WTC11 (cell line): ENCODE data around the gene SUPT4H1. TPM values are rescaled to one million over a fixed set of nuclear protein-coding genes. Genes with fewer than 3 reads are reported as not detected.

Experiments
- ATAC-seq: fragments of 200-7000 bp; cut with Tn5 transposase; 2 replicates; pipeline ENCODE4 v1.10.0; 2021; ENCODE audit warnings: mild to moderate bottlenecking, moderate library complexity
- CTCF ChIA-PET: fragments of 300-600 bp; sonication (Branson Sonifier 250); formaldehyde crosslinking; loops from one replicate; lab custom pipeline; 2021; ENCODE audit warnings: antibody characterized with exemption; lab: Charles Lee
- POLR2A ChIA-PET: fragments of 350-600 bp; sonication (Branson Sonifier 250); formaldehyde crosslinking; loops from one replicate; lab custom pipeline; 2021; ENCODE audit warnings: antibody characterized with exemption; lab: Charles Lee
- DNase-seq: peaks from one replicate; pipeline ENCODE4 v3.0.0; 2021; ENCODE audit warnings: low spot score
- H3K27ac Mint-ChIP-seq: 2 replicates; pipeline ENCODE4 v1.8.0; 2021; ENCODE audit warnings: mixed read lengths
- H3K27me3 Mint-ChIP-seq: 2 replicates; pipeline ENCODE4 v1.8.0; 2021; ENCODE audit warnings: low read depth, mild to moderate bottlenecking, moderate library complexity, mixed read lengths
- H3K36me3 Mint-ChIP-seq: 2 replicates; pipeline ENCODE4 v1.8.0; 2021; ENCODE audit warnings: mixed read lengths
- H3K4me1 Mint-ChIP-seq: 2 replicates; pipeline ENCODE4 v1.8.0; 2022; ENCODE audit warnings: mixed read lengths
- H3K4me3 Mint-ChIP-seq: 2 replicates; pipeline ENCODE4 v1.8.0; 2021; ENCODE audit warnings: mild to moderate bottlenecking, moderate library complexity, mixed read lengths
- H3K9me3 Mint-ChIP-seq: 2 replicates; pipeline ENCODE4 v1.8.0; 2021; ENCODE audit warnings: mixed read lengths
- AFF4 ChIP-seq: sonication (generic); formaldehyde crosslinking; IDR thresholded peaks from 2 replicates; pipeline ENCODE4 v1.8.1; 2023; ENCODE audit warnings: mild to moderate bottlenecking, missing genetic modification reagents, borderline replicate concordance
- ATF3 ChIP-seq: sonication (generic); formaldehyde crosslinking; conservative IDR thresholded peaks from 2 replicates; pipeline ENCODE4 v1.8.1; 2022; ENCODE audit warnings: mild to moderate bottlenecking, missing genetic modification reagents
- CDX4 ChIP-seq: fragments of 250-450 bp; sonication (Bioruptor Pico); IDR thresholded peaks from 2 replicates; pipeline ENCODE4 v1.9.0; 2021; ENCODE audit warnings: moderate library complexity, mild to moderate bottlenecking, inconsistent platforms, borderline replicate concordance
- CREB1 ChIP-seq: sonication (generic); formaldehyde crosslinking; IDR thresholded peaks from 2 replicates; pipeline ENCODE4 v1.8.0; 2023; ENCODE audit warnings: mild to moderate bottlenecking, missing genetic modification reagents
- ERG ChIP-seq: fragments of 250-450 bp; sonication (Bioruptor Pico); IDR thresholded peaks from 2 replicates; pipeline ENCODE4 v1.8.0; 2021; ENCODE audit warnings: mild to moderate bottlenecking
- ESRRA ChIP-seq: sonication (generic); formaldehyde crosslinking; IDR thresholded peaks from 2 replicates; pipeline ENCODE4 v1.8.1; 2022; ENCODE audit warnings: mild to moderate bottlenecking, missing genetic modification reagents, borderline replicate concordance
- GABPB1 ChIP-seq: sonication (generic); formaldehyde crosslinking; IDR thresholded peaks from 2 replicates; pipeline ENCODE4 v1.8.1; 2023; ENCODE audit warnings: mild to moderate bottlenecking, missing genetic modification reagents
- NFATC4 ChIP-seq: fragments of 250-450 bp; sonication (Bioruptor Pico); IDR thresholded peaks from 2 replicates; pipeline ENCODE4 v1.9.0; 2021; ENCODE audit warnings: mild to moderate bottlenecking
- NR2C2 ChIP-seq: sonication (generic); formaldehyde crosslinking; IDR thresholded peaks from 2 replicates; pipeline ENCODE4 v1.8.0; 2022; ENCODE audit warnings: mild to moderate bottlenecking, missing genetic modification reagents
- PRRX2 ChIP-seq: fragments of 250-450 bp; sonication (Bioruptor Pico); IDR thresholded peaks from 2 replicates; pipeline ENCODE4 v1.8.0; 2021; ENCODE audit warnings: mild to moderate bottlenecking
- RELA ChIP-seq: sonication (generic); formaldehyde crosslinking; IDR thresholded peaks from 2 replicates; pipeline ENCODE4 v1.8.1; 2022; ENCODE audit warnings: missing genetic modification reagents, mild to moderate bottlenecking, borderline replicate concordance
- ZMAT4 ChIP-seq: fragments of 250-450 bp; sonication (Bioruptor Pico); IDR thresholded peaks from 2 replicates; pipeline ENCODE4 v1.9.0; 2021; ENCODE audit warnings: mild to moderate bottlenecking
- ZNF263 ChIP-seq: sonication (generic); formaldehyde crosslinking; IDR thresholded peaks from 2 replicates; pipeline ENCODE4 v1.8.1; 2022; ENCODE audit warnings: low read depth, mild to moderate bottlenecking, moderate library complexity, missing genetic modification reagents
- ZNF317 ChIP-seq: sonication (generic); formaldehyde crosslinking; IDR thresholded peaks from 2 replicates; pipeline ENCODE4 v1.8.1; 2023; ENCODE audit warnings: low read depth, mild to moderate bottlenecking, moderate library complexity, missing genetic modification reagents, borderline replicate concordance
- ZNF396 ChIP-seq: fragments of 250-450 bp; sonication (Bioruptor Pico); IDR thresholded peaks from 2 replicates; pipeline ENCODE4 v1.8.0; 2021; ENCODE audit warnings: mild to moderate bottlenecking, moderate library complexity, borderline replicate concordance
- total RNA-seq: library from RNA; stranded (reverse); gene quantifications from 3 replicates; pipeline ENCODE4 v1.2.3, GENCODE V29; 2021
- TF ChIP-seq, protein P1 (sequence below): sonication (generic); formaldehyde crosslinking; IDR thresholded peaks from 2 replicates; pipeline ENCODE4 v1.8.1; 2022; ENCODE audit warnings: low read depth, missing genetic modification reagents, borderline replicate concordance

The SUPT4H1 gene
- total RNA-seq, 1 experiment from 2014 or later, result 85.5 TPM

DNA sequence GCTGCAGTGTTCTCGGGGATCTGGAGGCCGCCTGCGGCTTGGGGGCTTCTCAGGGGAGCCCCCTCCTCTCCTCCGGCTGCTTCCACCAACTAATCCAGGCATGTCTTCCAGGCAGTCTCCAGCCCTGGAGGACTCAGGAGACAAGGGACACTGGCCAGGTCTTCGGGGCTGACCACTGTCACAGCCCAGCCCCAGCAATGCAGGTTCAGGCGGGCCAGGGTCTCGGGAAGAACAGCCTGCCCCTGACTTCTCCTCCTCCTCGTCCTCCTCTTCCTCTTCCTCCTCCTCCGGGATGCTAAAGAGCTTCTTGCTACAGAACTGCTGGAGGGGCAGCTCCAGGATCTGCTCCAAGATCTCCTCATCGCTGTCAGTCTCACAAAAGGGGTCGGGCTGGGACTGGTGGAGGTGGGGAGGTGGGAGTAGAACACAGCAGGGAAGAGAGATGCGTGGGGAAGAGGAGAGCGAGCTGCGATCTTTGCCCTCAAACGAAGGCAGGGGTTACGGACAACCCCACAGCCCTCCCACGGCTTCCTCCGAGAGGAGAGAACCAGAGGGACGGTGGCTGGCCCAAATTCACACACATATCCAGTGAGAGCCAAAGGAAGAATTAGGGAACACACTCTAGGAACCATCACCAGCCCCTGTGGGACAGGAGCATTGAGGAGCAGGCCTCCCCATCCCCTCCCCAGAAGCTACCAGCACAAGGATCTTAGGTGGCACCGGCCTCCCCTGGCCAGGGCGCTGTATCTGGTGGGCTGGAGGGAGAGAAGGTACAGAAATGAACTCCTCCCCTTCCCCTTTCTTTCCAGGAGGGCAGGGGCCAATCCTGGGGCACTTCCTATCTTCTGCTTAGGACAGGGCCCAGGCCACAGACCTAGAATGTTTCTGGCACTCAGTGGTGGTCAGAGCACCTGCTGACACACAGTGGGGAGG, 42.8 kb downstream of the SUPT4H1 start:
- no peaks in the 10 kb centered on the region for H3K9me3 Mint-ChIP-seq
- H3K4me1 Mint-ChIP-seq, result peaks cover 7% of the 10 kb centered on the region
- DNase-seq (no peak), ATAC-seq (no peak)
- no peak for TF ChIP-seq ZMAT4 (CRISPR knock-in tag)
- ChIA-PET POLR2A (interaction anchor here (0.6 to 0.7 kb wide), 2 partner anchors 168 to 720 kb away, joined by 3 to 5 read pairs; no protein-coding TSS in a partner anchor), CTCF (interaction anchor here (0.7 to 7.1 kb wide), 18 partner anchors 8 to 179 kb away, joined by 3 to 97 read pairs (median 9); partner anchors contain the start of genes HSF5, RNF43, SUPT4H1 and TSPOAP1)
- no peaks in the 10 kb centered on the region for H3K36me3 Mint-ChIP-seq
- no peaks in the 10 kb centered on the region; the same call in 1 of the 2 replicates for H3K27me3 Mint-ChIP-seq
- H3K4me3 Mint-ChIP-seq, result no peak overlapping the region
- no peak overlapping the region for H3K27ac Mint-ChIP-seq

DNA sequence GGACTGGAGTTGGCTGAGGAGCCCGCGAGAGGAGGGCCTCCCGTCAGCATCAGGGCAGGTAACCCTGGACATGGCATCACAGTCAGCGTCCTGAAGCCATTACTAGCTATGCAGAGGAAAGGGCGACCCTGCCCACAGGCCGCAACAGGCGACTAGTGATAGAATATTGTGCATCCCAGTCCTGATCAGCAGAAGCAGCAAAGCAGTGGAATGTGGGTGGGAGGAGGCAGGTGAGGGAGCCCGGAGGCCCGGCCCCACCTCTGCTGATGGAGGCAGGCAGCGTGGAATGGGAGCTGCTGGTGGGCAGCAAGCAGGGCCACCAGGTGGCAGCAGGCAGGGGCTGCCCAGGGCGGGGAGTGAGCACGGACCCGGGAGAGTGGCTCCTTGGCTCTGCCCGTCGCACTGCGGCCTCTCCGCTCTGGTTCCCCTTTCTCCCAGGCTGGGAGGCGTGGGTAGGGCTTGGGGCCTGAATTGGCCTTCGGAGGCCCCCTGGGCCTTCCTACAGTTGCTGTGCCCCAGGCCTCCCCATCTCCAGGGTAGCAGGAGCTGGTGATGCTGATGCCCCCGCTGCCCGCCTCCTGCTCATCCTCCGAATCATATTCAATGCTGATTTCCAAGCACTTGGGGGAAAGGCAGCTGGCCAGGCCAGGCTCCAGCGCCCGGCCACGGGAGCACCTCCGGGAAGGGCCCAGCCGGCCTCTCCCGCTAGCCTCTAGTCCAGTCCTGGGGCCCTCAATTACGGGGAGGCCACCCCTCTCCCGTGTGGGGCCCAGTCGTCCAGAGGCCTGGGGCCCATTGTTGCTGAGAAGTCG, 43.6 kb downstream of the SUPT4H1 start:
- Mint-ChIP-seq H3K36me3 (no peaks in the 10 kb centered on the region), H3K4me1 (peaks cover 13% of the 10 kb centered on the region), H3K9me3 (no peaks in the 10 kb centered on the region), H3K4me3 (no peak overlapping the region), H3K27me3 (no peaks in the 10 kb centered on the region; the same call in 1 of the 2 replicates), H3K27ac (no peak overlapping the region)
- peak; percentile 75 for DNase-seq
- ChIA-PET POLR2A (interaction anchor here (0.7 to 0.9 kb wide), 4 partner anchors 23 to 169 kb away, joined by 3 read pairs; partner anchors contain the start of gene RNF43), CTCF (interaction anchor here (0.6 to 7.1 kb wide), 31 partner anchors 9 to 521 kb away, joined by 3 to 97 read pairs (median 5); partner anchors contain the start of genes HSF5, MKS1, RNF43 and SUPT4H1)
- peak; percentile 86 for ATAC-seq
- no peak for TF ChIP-seq GABPB1 (CRISPR knock-in tag)
- no peak for TF ChIP-seq NFATC4 (CRISPR knock-in tag)
- TF ChIP-seq, protein P1, sequence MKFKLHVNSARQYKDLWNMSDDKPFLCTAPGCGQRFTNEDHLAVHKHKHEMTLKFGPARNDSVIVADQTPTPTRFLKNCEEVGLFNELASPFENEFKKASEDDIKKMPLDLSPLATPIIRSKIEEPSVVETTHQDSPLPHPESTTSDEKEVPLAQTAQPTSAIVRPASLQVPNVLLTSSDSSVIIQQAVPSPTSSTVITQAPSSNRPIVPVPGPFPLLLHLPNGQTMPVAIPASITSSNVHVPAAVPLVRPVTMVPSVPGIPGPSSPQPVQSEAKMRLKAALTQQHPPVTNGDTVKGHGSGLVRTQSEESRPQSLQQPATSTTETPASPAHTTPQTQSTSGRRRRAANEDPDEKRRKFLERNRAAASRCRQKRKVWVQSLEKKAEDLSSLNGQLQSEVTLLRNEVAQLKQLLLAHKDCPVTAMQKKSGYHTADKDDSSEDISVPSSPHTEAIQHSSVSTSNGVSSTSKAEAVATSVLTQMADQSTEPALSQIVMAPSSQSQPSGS, result no peak
- no peak for TF ChIP-seq RELA (CRISPR knock-in tag)
- TF ChIP-seq AFF4 (CRISPR knock-in tag), result no peak
- TF ChIP-seq PRRX2, result no peak
- no peak for TF ChIP-seq ZNF396 (CRISPR knock-in tag)
- TF ChIP-seq CREB1 (CRISPR knock-in tag), result no peak
- no peak for TF ChIP-seq ZNF263 (CRISPR knock-in tag)
- no peak for TF ChIP-seq ZMAT4 (CRISPR knock-in tag)
- TF ChIP-seq ESRRA, result no peak
- TF ChIP-seq ZNF317, result no peak
- no peak for TF ChIP-seq ATF3 (CRISPR knock-in tag)
- no peak for TF ChIP-seq CDX4 (CRISPR knock-in tag)
- TF ChIP-seq NR2C2 (CRISPR knock-in tag), result no peak
- no peak for TF ChIP-seq ERG (CRISPR knock-in tag)
